HEK293T (cell line): ENCODE results near the gene LSAMP.

ENCODE experiments used
- CTBP1 ChIP-seq: fragments of 450-650 bp; IDR thresholded peaks from 2 replicates; pipeline ENCODE4 v1.6.1; 2016; ENCODE audit warnings: borderline replicate concordance
- LEF1 ChIP-seq: fragments of 450-650 bp; IDR thresholded peaks from 2 replicates; pipeline ENCODE4 v1.6.1; 2017; ENCODE audit warnings: mild to moderate bottlenecking, borderline replicate concordance
- PKNOX1 ChIP-seq: fragments of 450-650 bp; IDR thresholded peaks from 2 replicates; pipeline ENCODE4 v1.6.1; 2016
- SP1 ChIP-seq: fragments of 450-650 bp; IDR thresholded peaks from 2 replicates; pipeline ENCODE4 v1.6.1; 2017
- SUZ12 ChIP-seq: fragments of 450-650 bp; IDR thresholded peaks from 2 replicates; pipeline ENCODE4 v1.6.1; 2016; ENCODE audit warnings: mild to moderate bottlenecking

GRCh38 chr3:115843206-115843605 is 602.1 kb downstream of the LSAMP start:
- no peak for TF ChIP-seq SP1
- TF ChIP-seq CTBP1, result no peak
- no peak for TF ChIP-seq LEF1
- no peak for TF ChIP-seq SUZ12
- no peak for TF ChIP-seq PKNOX1
